ENCODE results near the gene LRBA. TPM values are rescaled to one million over a fixed set of nuclear protein-coding genes. Genes with fewer than 3 reads are reported as not detected.
A peak's percentile ranks its signal among the peaks of the same experiment; 100 is the strongest.

LRBA gene
- total RNA-seq, 1 experiment from 2014 or later = 55.3 TPM

DNA sequence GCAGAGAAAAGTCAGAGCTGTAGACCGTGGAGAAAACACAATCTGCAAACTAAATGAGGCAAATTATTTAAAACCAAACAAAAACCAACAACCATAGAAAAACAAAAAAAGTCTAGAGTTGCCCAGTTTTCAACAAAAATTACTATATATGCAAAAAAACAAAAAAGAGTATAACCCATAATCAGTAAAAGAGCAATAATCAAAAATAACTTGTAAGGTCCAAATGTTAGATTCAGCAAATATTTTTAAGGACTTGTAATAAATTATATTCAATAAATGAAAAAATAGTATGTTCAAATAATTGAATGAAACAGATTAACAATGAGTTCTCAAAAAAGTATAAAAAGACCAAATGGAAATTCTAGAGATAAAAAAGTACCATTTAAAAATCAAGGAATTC, 130.5 kb downstream of the LRBA start:
- Histone ChIP-seq H3K18ac (ENCODE audit: insufficient read length, low read depth, low read length) (no peak overlapping the region), H3K23me2 (ENCODE audit: insufficient read length, low read depth, low read length, poor library complexity, severe bottlenecking) (no peaks in the 10 kb centered on the region), H3K4ac (ENCODE audit: low read depth, low read length) (no peak overlapping the region), H4K20me1 (ENCODE audit: control insufficient read depth, insufficient read depth, insufficient read length) (no peaks in the 10 kb centered on the region), H3T11ph (ENCODE audit: low read length) (no peak overlapping the region), H3K9ac (ENCODE audit: extremely low read depth, insufficient read length, low read length) (no peak overlapping the region), H2BK5ac (ENCODE audit: insufficient read length, low read length) (no peak overlapping the region), H2BK15ac (ENCODE audit: low read depth, low read length) (no peak overlapping the region), H2BK20ac (ENCODE audit: low read depth, low read length, poor library complexity, severe bottlenecking) (no peak overlapping the region), H3K4me1 (ENCODE audit: insufficient read depth, low read length) (no peaks in the 10 kb centered on the region; the same call in 1 of the 2 replicates), H4K5ac (ENCODE audit: insufficient read length, low read depth, low read length) (no peak overlapping the region), H4K8ac (replicated peaks; ENCODE audit: insufficient read length, low read depth, low read length) (no peak overlapping the region), H3K9me3 (ENCODE audit: control insufficient read depth, low read depth, low read length) (no peaks in the 10 kb centered on the region), H4K91ac (ENCODE audit: insufficient read length, low read depth, low read length) (no peak overlapping the region), H3K27ac (ENCODE audit: insufficient read length, low read depth, low read length) (no peak overlapping the region), H2BK12ac (ENCODE audit: insufficient read length, low read depth, low read length) (no peak overlapping the region), H3K4me2 (ENCODE audit: insufficient read depth, insufficient read length, low read length) (no peak overlapping the region), H2BK120ac (ENCODE audit: low read depth, low read length, poor library complexity, severe bottlenecking) (no peak overlapping the region), H3K56ac (ENCODE audit: insufficient read length, low read depth, low read length) (no peak overlapping the region), H3K79me1 (ENCODE audit: insufficient read depth, low read depth, low read length, poor library complexity, severe bottlenecking) (peaks cover 3% of the 10 kb centered on the region), H2AFZ (ENCODE audit: low read length) (no peak overlapping the region), H3K27me3 (ENCODE audit: insufficient read depth, low read length) (no peaks in the 10 kb centered on the region), H3K14ac (ENCODE audit: insufficient read depth, low read length) (no peak overlapping the region), H3K23ac (ENCODE audit: insufficient read length, low read depth, low read length) (no peak overlapping the region), H2AK5ac (ENCODE audit: insufficient read length, low read length) (no peak overlapping the region), H3K79me2 (ENCODE audit: insufficient read depth, low read length) (no peaks in the 10 kb centered on the region)
- DNase-seq = no peak
- TF ChIP-seq, protein P1, sequence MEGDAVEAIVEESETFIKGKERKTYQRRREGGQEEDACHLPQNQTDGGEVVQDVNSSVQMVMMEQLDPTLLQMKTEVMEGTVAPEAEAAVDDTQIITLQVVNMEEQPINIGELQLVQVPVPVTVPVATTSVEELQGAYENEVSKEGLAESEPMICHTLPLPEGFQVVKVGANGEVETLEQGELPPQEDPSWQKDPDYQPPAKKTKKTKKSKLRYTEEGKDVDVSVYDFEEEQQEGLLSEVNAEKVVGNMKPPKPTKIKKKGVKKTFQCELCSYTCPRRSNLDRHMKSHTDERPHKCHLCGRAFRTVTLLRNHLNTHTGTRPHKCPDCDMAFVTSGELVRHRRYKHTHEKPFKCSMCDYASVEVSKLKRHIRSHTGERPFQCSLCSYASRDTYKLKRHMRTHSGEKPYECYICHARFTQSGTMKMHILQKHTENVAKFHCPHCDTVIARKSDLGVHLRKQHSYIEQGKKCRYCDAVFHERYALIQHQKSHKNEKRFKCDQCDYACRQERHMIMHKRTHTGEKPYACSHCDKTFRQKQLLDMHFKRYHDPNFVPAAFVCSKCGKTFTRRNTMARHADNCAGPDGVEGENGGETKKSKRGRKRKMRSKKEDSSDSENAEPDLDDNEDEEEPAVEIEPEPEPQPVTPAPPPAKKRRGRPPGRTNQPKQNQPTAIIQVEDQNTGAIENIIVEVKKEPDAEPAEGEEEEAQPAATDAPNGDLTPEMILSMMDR (conservative IDR thresholded peaks at IDR 0.05) = no peak
- Mint-ChIP-seq H3K36me3 (ENCODE audit: insufficient read depth in 1 of 3, low read depth in 3 of 3) (peaks cover 20 to 26% (median 22%) of the 10 kb centered on the region in 3 experiments), H3K4me1 (no peaks in the 10 kb centered on the region), H3K27me3 (ENCODE audit: low read depth) (no peaks in the 10 kb centered on the region; the same call in 1 of the 2 replicates), H3K9me3 (peaks cover 5 to 9% of the 10 kb centered on the region in 2 experiments; a peak in 2 of 5 replicates), H3K4me3 (no peak overlapping the region), H3K27ac (peak overlapping the region in 1 of 3 experiments; percentile 44; a peak in 2 of 7 replicates)
- no CpG with 5 or more reads among the region's 1 CpG for WGBS (ENCODE audit: extremely low coverage, insufficient read length, low lambda C conversion rate)
